NCI-H1417 (cell line): ENCODE results near the gene SPATA31C2.
"Not testable (repeated sequence)": the region's sequence is repeated elsewhere in the genome, so short reads cannot be mapped to it uniquely, and the experiment has no call there.

Experiments
- DNase-seq, 3 experiments: peaks; one replicate each; lab custom pipeline; 2025; lab: John Stamatoyannopoulos, UW

The SPATA31C2 gene

GRCh38 chr9:88138375-88138774 is at the start of gene SPATA31C2:
TSS of gene SPATA31C2 (minus strand) at chr9:88138475. CDS start at chr9:88138446, 29 bp downstream.
- DNase-seq = not testable (repeated sequence)

GRCh38 chr9:88187631-88188030 is 49.4 kb upstream of the SPATA31C2 start:
- DNase-seq = no peak

GRCh38 chr9:88186495-88187110 is 48.3 kb upstream of the SPATA31C2 start:
- no peak for DNase-seq

GRCh38 chr9:88184976-88185375 is 46.7 kb upstream of the SPATA31C2 start:
- peak in 1 of 3 experiments; percentile 19 for DNase-seq

- no peak for DNase-seq
Measured at GRCh38 chr9:88183798-88184495, 45.7 kb upstream of the SPATA31C2 start.

- DNase-seq = no peak
Measured at GRCh38 chr9:88182501-88182900, 44.2 kb upstream of the SPATA31C2 start.

GRCh38 chr9:88180081-88180765 is 41.9 kb upstream of the SPATA31C2 start:
- no peak for DNase-seq

- no peak for DNase-seq
Measured at GRCh38 chr9:88179062-88179521, 40.8 kb upstream of the SPATA31C2 start.

- DNase-seq = no peak
Measured at GRCh38 chr9:88178641-88179040, 40.4 kb upstream of the SPATA31C2 start.

GRCh38 chr9:88177371-88177770 is 39.1 kb upstream of the SPATA31C2 start:
- DNase-seq = no peak

GRCh38 chr9:88174324-88174723 is 36.0 kb upstream of the SPATA31C2 start:
- no peak for DNase-seq

- peak; percentile 1 to 49 (median 2) for DNase-seq
Measured at GRCh38 chr9:88173378-88173999, 35.2 kb upstream of the SPATA31C2 start.

- no peak for DNase-seq
Measured at GRCh38 chr9:88169700-88170099, 31.4 kb upstream of the SPATA31C2 start.

GRCh38 chr9:88168564-88168963 is 30.3 kb upstream of the SPATA31C2 start:
- DNase-seq = no peak

GRCh38 chr9:88166660-88167059 is 28.4 kb upstream of the SPATA31C2 start:
- DNase-seq = no peak

- no peak for DNase-seq
Measured at GRCh38 chr9:88164850-88165249, 26.6 kb upstream of the SPATA31C2 start.

- DNase-seq = peak in 1 of 3 experiments; percentile 20
Measured at GRCh38 chr9:88161144-88161543, 22.9 kb upstream of the SPATA31C2 start.

- no peak for DNase-seq
Measured at GRCh38 chr9:88143957-88144625, 5.8 kb upstream of the SPATA31C2 start.

- no peak for DNase-seq
Measured at GRCh38 chr9:88143179-88143578, 4.9 kb upstream of the SPATA31C2 start.

- DNase-seq = not testable (repeated sequence)
Measured at GRCh38 chr9:88133552-88133951, 4.7 kb downstream of the SPATA31C2 start.

- DNase-seq = not testable (repeated sequence)
Measured at GRCh38 chr9:88129556-88129955, 8.7 kb downstream of the SPATA31C2 start.
